Sigmoid colon (tissue), 4 donors: ENCODE results near the gene CACNA1C.

ENCODE experiments used
- CTCF ChIP-seq, 4 experiments: fragments of 450-650 bp in 3 of 4; fragments of 200-600 bp in 1 of 4; IDR thresholded peaks; one replicate each; pipeline ENCODE4 v1.5.1; 2016 to 2019; ENCODE audit warnings: antibody characterized with exemption in 4 of 4, mild to moderate bottlenecking in 3 of 4, moderate library complexity in 2 of 4
- POLR2A ChIP-seq, 2 donors: fragments of 450-650 bp; IDR thresholded peaks; one replicate each; pipeline ENCODE4 v1.6.1; 2016; ENCODE audit warnings: antibody characterized with exemption in 2 of 2, mild to moderate bottlenecking in 2 of 2, moderate library complexity in 2 of 2
- POLR2AphosphoS5 ChIP-seq, 4 donors: sonication (generic); formaldehyde crosslinking; IDR thresholded peaks; one replicate each; pipeline ENCODE4 v1.6.1; 2017; ENCODE audit warnings: antibody characterized with exemption in 4 of 4

GRCh38 chr12:2650261-2651067 is 597.7 kb downstream of the CACNA1C start:
- TF ChIP-seq CTCF (IDR thresholded peaks at IDR 0.05) (no peak), POLR2A (IDR thresholded peaks at IDR 0.05) (no peak), POLR2AphosphoS5 (IDR thresholded peaks at IDR 0.05) (no peak)
